IMR-90 (cell line): Measurements from ENCODE around the gene HSD17B4. TPM values are rescaled to one million over a fixed set of nuclear protein-coding genes. Genes with fewer than 3 reads are reported as not detected.

ENCODE experiments used
- ATAC-seq: fragments of 200-7000 bp; cut with Tn5 transposase; 2 replicates; pipeline ENCODE4 v1.9.1; 2020; ENCODE audit warnings: low read depth, mild to moderate bottlenecking, moderate library complexity
- BruUV-seq: library from RNA; stranded (reverse); fragments of 400-500 nt; replicated peaks from 2 replicates; lab custom pipeline; 2021; lab: Mats Ljungman, UMichigan
- CTCF ChIA-PET: fragments of 300-600 bp; formaldehyde crosslinking; extraction: SDS; loops from one replicate; lab custom pipeline; 2021; ENCODE audit warnings: antibody characterized with exemption; lab: Yijun Ruan, JAX
- POLR2A ChIA-PET: fragments of 300-600 bp; sonication (Branson Sonifier 250); formaldehyde crosslinking; loops from one replicate; lab custom pipeline; 2022; ENCODE audit warnings: antibody characterized with exemption; ENCODE audit not compliant: unreplicated experiment; lab: Charles Lee
- DNase-seq: peaks from one replicate; pipeline ENCODE4 v3.0.0; 2013
- H2AFZ ChIP-seq: replicated peaks from 2 replicates; pipeline ENCODE3; 2013; ENCODE audit warnings: low read length, mild to moderate bottlenecking; ENCODE audit not compliant: poor library complexity
- H2AK5ac ChIP-seq: 2 replicates; pipeline ENCODE4 v1.6.1; 2013; ENCODE audit warnings: low read depth, low read length, inconsistent platforms
- H2AK9ac ChIP-seq: replicated peaks from 2 replicates; pipeline ENCODE3; 2013; ENCODE audit warnings: mild to moderate bottlenecking, low read depth, low read length, moderate library complexity; ENCODE audit not compliant: poor library complexity
- H2BK120ac ChIP-seq: 2 replicates; pipeline ENCODE4 v1.6.1; 2013; ENCODE audit warnings: low read depth, low read length, inconsistent platforms
- H2BK15ac ChIP-seq: 3 replicates; pipeline ENCODE4 v1.6.1; 2013; ENCODE audit warnings: low read depth, low read length, inconsistent platforms
- H2BK20ac ChIP-seq: 2 replicates; pipeline ENCODE4 v1.6.1; 2013; ENCODE audit warnings: low read depth, mild to moderate bottlenecking, inconsistent platforms, low read length, moderate library complexity
- H2BK5ac ChIP-seq: 2 replicates; pipeline ENCODE4 v1.6.1; 2013; ENCODE audit warnings: mild to moderate bottlenecking, low read depth, low read length, inconsistent platforms; ENCODE audit not compliant: poor library complexity, severe bottlenecking
- H3K14ac ChIP-seq: replicated peaks from 2 replicates; pipeline ENCODE4 v1.6.1; 2013; ENCODE audit warnings: low read depth, low read length, inconsistent platforms
- H3K18ac ChIP-seq: 2 replicates; pipeline ENCODE4 v1.6.1; 2013; ENCODE audit warnings: low read depth, low read length, control low read depth
- H3K23ac ChIP-seq: 2 replicates; pipeline ENCODE4 v1.6.1; 2013; ENCODE audit warnings: low read depth, low read length, inconsistent platforms
- H3K27ac ChIP-seq: 2 replicates; pipeline ENCODE4 v1.5.1; 2013; ENCODE audit warnings: mild to moderate bottlenecking, control low read depth, low read length; ENCODE audit not compliant: insufficient read depth
- H3K27me3 ChIP-seq: 2 replicates; pipeline ENCODE4 v1.6.1; 2013; ENCODE audit warnings: low read length; ENCODE audit not compliant: control insufficient read depth, insufficient read depth
- H3K36me3 ChIP-seq: 2 replicates; pipeline ENCODE4 v1.6.1; 2013; ENCODE audit warnings: low read length, mixed read lengths; ENCODE audit not compliant: control insufficient read depth, insufficient read depth
- H3K4ac ChIP-seq: 2 replicates; pipeline ENCODE4 v1.6.1; 2013; ENCODE audit warnings: low read depth, low read length, inconsistent platforms
- H3K4me1 ChIP-seq: 2 replicates; pipeline ENCODE4 v1.6.1; 2013; ENCODE audit warnings: low read length, mixed read lengths; ENCODE audit not compliant: control insufficient read depth, insufficient read depth
- H3K4me2 ChIP-seq: 2 replicates; pipeline ENCODE4 v1.6.1; 2013; ENCODE audit warnings: low read depth, mild to moderate bottlenecking, control low read depth, low read length, moderate library complexity
- H3K4me3 ChIP-seq: 2 replicates; pipeline ENCODE4 v1.5.1; 2013; ENCODE audit warnings: low read depth, mild to moderate bottlenecking, control low read depth, low read length, moderate library complexity; ENCODE audit not compliant: insufficient read depth
- H3K56ac ChIP-seq: 2 replicates; pipeline ENCODE4 v1.6.1; 2013; ENCODE audit warnings: low read length, inconsistent platforms; ENCODE audit not compliant: insufficient read depth; ENCODE audit errors: extremely low read depth
- H3K79me1 ChIP-seq, 2 experiments: 2 replicates each; pipeline ENCODE4 v1.6.1; 2013; ENCODE audit warnings: low read length in 2 of 2, inconsistent platforms in 1 of 2, low read depth in 1 of 2
- H3K9ac ChIP-seq: 2 replicates; pipeline ENCODE4 v1.6.1; 2013; ENCODE audit warnings: low read depth, low read length, control low read depth
- H3K9me1 ChIP-seq: 2 replicates; pipeline ENCODE4 v1.6.1; 2013; ENCODE audit warnings: low read length, inconsistent platforms; ENCODE audit not compliant: insufficient read depth
- H3K9me3 ChIP-seq: 2 replicates; pipeline ENCODE4 v1.6.1; 2013; ENCODE audit warnings: low read length; ENCODE audit not compliant: control insufficient read depth, insufficient read depth
- H4K20me1 ChIP-seq: 2 replicates; pipeline ENCODE4 v1.6.1; 2013; ENCODE audit warnings: low read length, inconsistent platforms; ENCODE audit not compliant: insufficient read depth
- H4K5ac ChIP-seq: 2 replicates; pipeline ENCODE4 v1.6.1; 2013; ENCODE audit warnings: mild to moderate bottlenecking, low read depth, low read length, control low read depth
- H4K8ac ChIP-seq, 2 experiments: 2 replicates each; pipeline ENCODE4 v1.6.1; 2013; ENCODE audit warnings: low read depth in 2 of 2, low read length in 2 of 2, control low read depth in 1 of 2, inconsistent platforms in 1 of 2
- H4K91ac ChIP-seq: 2 replicates; pipeline ENCODE4 v1.6.1; 2013; ENCODE audit warnings: low read depth, low read length, inconsistent platforms; ENCODE audit not compliant: insufficient read depth
- BHLHE40 ChIP-seq: fragments of 150-350 bp; IDR thresholded peaks from 2 replicates; pipeline ENCODE4 v1.6.1; 2016; ENCODE audit warnings: mild to moderate bottlenecking, low read depth, low read length
- CEBPB ChIP-seq: IDR thresholded peaks from 2 replicates; pipeline ENCODE4 v1.6.1; 2012; ENCODE audit warnings: low read depth, low read length, improper control_type of control experiment
- CHD1 ChIP-seq: IDR thresholded peaks from 2 replicates; pipeline ENCODE4 v1.6.1; 2012; ENCODE audit warnings: low read depth, low read length, improper control_type of control experiment
- ELK1 ChIP-seq: fragments of 150-350 bp; IDR thresholded peaks from 2 replicates; pipeline ENCODE4 v1.6.1; 2016; ENCODE audit warnings: low read depth, mild to moderate bottlenecking, low read length, moderate library complexity, borderline replicate concordance
- MAZ ChIP-seq: IDR thresholded peaks from 2 replicates; pipeline ENCODE4 v1.6.1; 2012; ENCODE audit warnings: low read depth, mild to moderate bottlenecking, low read length, improper control_type of control experiment, moderate library complexity, borderline replicate concordance
- MXI1 ChIP-seq: IDR thresholded peaks from 2 replicates; pipeline ENCODE4 v1.6.1; 2012; ENCODE audit warnings: low read depth, mild to moderate bottlenecking, low read length, moderate library complexity, borderline replicate concordance
- NFE2L2 ChIP-seq: fragments of 150-350 bp; IDR thresholded peaks from 2 replicates; pipeline ENCODE4 v1.6.1; 2016; ENCODE audit warnings: low read depth, mild to moderate bottlenecking, low read length
- RAD21 ChIP-seq: IDR thresholded peaks from 2 replicates; pipeline ENCODE4 v1.6.1; 2012; ENCODE audit warnings: low read length, improper control_type of control experiment
- RCOR1 ChIP-seq: IDR thresholded peaks from 2 replicates; pipeline ENCODE4 v1.6.1; 2012; ENCODE audit warnings: mild to moderate bottlenecking, low read length, improper control_type of control experiment; ENCODE audit not compliant: insufficient replicate concordance
- RFX5 ChIP-seq: IDR thresholded peaks from 2 replicates; pipeline ENCODE4 v1.8.0; 2012; ENCODE audit warnings: low read depth, mild to moderate bottlenecking, low read length, moderate library complexity
- SMC3 ChIP-seq: fragments of 150-350 bp; IDR thresholded peaks from 2 replicates; pipeline ENCODE4 v1.6.1; 2016; ENCODE audit warnings: low read depth, mild to moderate bottlenecking, antibody characterized with exemption, low read length, moderate library complexity
- WGBS, 2 experiments: methylation state at CpG; one replicate each; pipeline versions ENCODE4 v1.1.5 to v1.1.7; 2013; ENCODE audit warnings: missing lambda C conversion rate in 2 of 2; ENCODE audit not compliant: insufficient read length in 1 of 2; ENCODE audit errors: extremely low coverage in 2 of 2; 5-methylcytosine and 5-hydroxymethylcytosine counted together
- dilution Hi-C: fragments of 300-500 bp; cut with HindIII; formaldehyde crosslinking; loops from one replicate; pipeline ENCODE4 v1.14.3; 2018; ENCODE audit warnings: low sequenced_read_pairs; ENCODE audit not compliant: unreplicated experiment
- in situ Hi-C: fragments of 300-500 bp; cut with MboI; formaldehyde crosslinking; loops from 3 replicates; pipeline ENCODE4 v1.14.3; 2019; ENCODE audit warnings: low sequenced_read_pairs, inconsistent platforms, mixed read lengths
- intact Hi-C: fragments of 100-400 bp; cut with micrococcal nuclease; formaldehyde crosslinking; loops from 2 replicates; pipeline ENCODE4 v1.10.0; 2022
- polyA plus RNA-seq, 3 experiments: library from polyadenylated mRNA; depleted of rRNA; stranded (reverse); fragments of >200 nt; gene quantifications; 2 replicates each; pipeline ENCODE4 v1.2.3, GENCODE V29; 2012; ENCODE audit warnings: low replicate concordance in 1 of 3
- total RNA-seq: library from RNA; depleted of rRNA; stranded (reverse); fragments of >200 nt; gene quantifications from 2 replicates; pipeline ENCODE4 v1.2.3, GENCODE V29; 2012
- TF ChIP-seq, protein P1 (sequence below): fragments of 150-350 bp; IDR thresholded peaks from 2 replicates; pipeline ENCODE4 v1.6.1; 2017; ENCODE audit warnings: mild to moderate bottlenecking, antibody characterized with exemption, low read length, low read depth

HSD17B4 gene
- total and polyA plus RNA-seq, 2 of the 4 experiments (the other 2 are of a cell fraction), result 95.1 to 154 TPM

- H3K27ac ChIP-seq, result no peak overlapping the region
- H3K9ac ChIP-seq, result no peak overlapping the region
- BruUV-seq, result no TSS peak
- H2AK5ac ChIP-seq, result no peak overlapping the region
- dilution Hi-C loops (no loop called here), intact Hi-C loops (no loop called here), in situ Hi-C loops (no loop called here)
- H2BK20ac ChIP-seq, result no peak overlapping the region
- no peak overlapping the region for H2AK9ac ChIP-seq
- CTCF ChIA-PET, result no interaction called here
- H4K91ac ChIP-seq, result no peak overlapping the region
- H3K56ac ChIP-seq, result no peak overlapping the region
- no peak overlapping the region for H4K8ac ChIP-seq
- H2BK5ac ChIP-seq, result no peak overlapping the region
- no peaks in the 10 kb centered on the region for H3K36me3 ChIP-seq
- no peaks in the 10 kb centered on the region for H3K4me1 ChIP-seq
- H3K23ac ChIP-seq, result no peak overlapping the region
- no peak for TF ChIP-seq RFX5
- TF ChIP-seq ELK1, result no peak
- TF ChIP-seq, protein P1, sequence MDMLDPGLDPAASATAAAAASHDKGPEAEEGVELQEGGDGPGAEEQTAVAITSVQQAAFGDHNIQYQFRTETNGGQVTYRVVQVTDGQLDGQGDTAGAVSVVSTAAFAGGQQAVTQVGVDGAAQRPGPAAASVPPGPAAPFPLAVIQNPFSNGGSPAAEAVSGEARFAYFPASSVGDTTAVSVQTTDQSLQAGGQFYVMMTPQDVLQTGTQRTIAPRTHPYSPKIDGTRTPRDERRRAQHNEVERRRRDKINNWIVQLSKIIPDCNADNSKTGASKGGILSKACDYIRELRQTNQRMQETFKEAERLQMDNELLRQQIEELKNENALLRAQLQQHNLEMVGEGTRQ, result no peak
- TF ChIP-seq CEBPB, result no peak
- no peak for TF ChIP-seq RAD21
- TF ChIP-seq RCOR1, result no peak
- TF ChIP-seq NFE2L2, result no peak
- TF ChIP-seq MXI1, result no peak
- TF ChIP-seq BHLHE40, result no peak
- no peak for TF ChIP-seq SMC3
- TF ChIP-seq CHD1, result no peak
- TF ChIP-seq MAZ, result no peak
- H3K4ac ChIP-seq, result no peak overlapping the region
- H2BK15ac ChIP-seq, result no peak overlapping the region
- POLR2A ChIA-PET, result no interaction called here
- no peak overlapping the region for H3K4me3 ChIP-seq
- no peak overlapping the region for H3K18ac ChIP-seq
- no peaks in the 10 kb centered on the region for H3K9me3 ChIP-seq
- no peaks in the 10 kb centered on the region for H4K20me1 ChIP-seq
- H3K9me1 ChIP-seq, result no peaks in the 10 kb centered on the region
- ATAC-seq (no peak), DNase-seq (no peak)
- H3K4me2 ChIP-seq, result no peak overlapping the region
- no peaks in the 10 kb centered on the region for H3K79me1 ChIP-seq
- no peaks in the 10 kb centered on the region for H3K27me3 ChIP-seq
- no peak overlapping the region for H3K14ac ChIP-seq
- WGBS, 2 experiments, result no CpG with 5 or more reads among the region's 4 CpGs
- no peak overlapping the region for H2AFZ ChIP-seq
- no peak overlapping the region for H2BK120ac ChIP-seq
- no peak overlapping the region for H4K5ac ChIP-seq
These were observed 99.5 kb downstream of the HSD17B4 start for GRCh38 chr5:119551819-119552218.
